Measurements from ENCODE around the gene HEG1.
A peak's percentile ranks its signal among the peaks of the same experiment; 100 is the strongest.

The HEG1 gene

GRCh38 chr3:125069968-125070745 is 14.4 kb upstream of the HEG1 start:
- no peak for DNase-seq (ENCODE audit: low read depth in 4 of 4, low spot score in 1 of 4)

- DNase-seq (ENCODE audit: low read depth in 4 of 4, low spot score in 1 of 4): no peak
Observed at GRCh38 chr3:125069452-125069851, 13.7 kb upstream of the HEG1 start.

GRCh38 chr3:125068265-125068664 is 12.5 kb upstream of the HEG1 start:
- no peak for DNase-seq (ENCODE audit: low read depth in 4 of 4, low spot score in 1 of 4)

- DNase-seq (ENCODE audit: low read depth in 4 of 4, low spot score in 1 of 4): no peak
Observed at GRCh38 chr3:125067225-125067624, 11.4 kb upstream of the HEG1 start.

- no peak for DNase-seq (ENCODE audit: low read depth in 4 of 4, low spot score in 1 of 4)
Observed at GRCh38 chr3:125062904-125063618, 7.3 kb upstream of the HEG1 start.

- DNase-seq (ENCODE audit: low read depth in 4 of 4, low spot score in 1 of 4): no peak
Observed at GRCh38 chr3:125061646-125062045, 5.8 kb upstream of the HEG1 start.

- no peak for DNase-seq (ENCODE audit: low read depth in 4 of 4, low spot score in 1 of 4)
Observed at GRCh38 chr3:125061170-125061569, 5.4 kb upstream of the HEG1 start.

GRCh38 chr3:125059488-125060245 is 3.9 kb upstream of the HEG1 start:
- no peak for DNase-seq (ENCODE audit: low read depth in 4 of 4, low spot score in 1 of 4)

GRCh38 chr3:125058959-125059358 is 3.2 kb upstream of the HEG1 start:
- DNase-seq (ENCODE audit: low read depth in 4 of 4, low spot score in 1 of 4): no peak

- no peak for DNase-seq (ENCODE audit: low read depth in 4 of 4, low spot score in 1 of 4)
Observed at GRCh38 chr3:125058529-125058928, 2.7 kb upstream of the HEG1 start.

GRCh38 chr3:125057186-125057850 is 1.5 kb upstream of the HEG1 start:
- DNase-seq (ENCODE audit: low read depth in 4 of 4, low spot score in 1 of 4): no peak

- peak in 1 of 4 experiments; percentile 8 for DNase-seq (ENCODE audit: low read depth in 4 of 4, low spot score in 1 of 4)
Observed at GRCh38 chr3:125055331-125055912, 375 bp downstream of the HEG1 start.

GRCh38 chr3:125054449-125055329 is 1.1 kb downstream of the HEG1 start:
- no peak for DNase-seq (ENCODE audit: low read depth in 4 of 4, low spot score in 1 of 4)

GRCh38 chr3:125054062-125054448 is 1.7 kb downstream of the HEG1 start:
- no peak for DNase-seq (ENCODE audit: low read depth in 4 of 4, low spot score in 1 of 4)

GRCh38 chr3:125053304-125053699 is 2.5 kb downstream of the HEG1 start:
- no peak for DNase-seq (ENCODE audit: low read depth in 4 of 4, low spot score in 1 of 4)

GRCh38 chr3:125052624-125053303 is 3.0 kb downstream of the HEG1 start:
- DNase-seq (ENCODE audit: low read depth in 4 of 4, low spot score in 1 of 4): no peak

GRCh38 chr3:125051715-125052581 is 3.8 kb downstream of the HEG1 start:
- DNase-seq (ENCODE audit: low read depth in 4 of 4, low spot score in 1 of 4): peak in 3 of 4 experiments; percentile 30 to 57 (median 48)

- no peak for DNase-seq (ENCODE audit: low read depth in 4 of 4, low spot score in 1 of 4)
Observed at GRCh38 chr3:125051205-125051604, 4.6 kb downstream of the HEG1 start.

Data from stimulated activated CD4-positive, alpha-beta T cell treated with anti-CD3 and anti-CD28 coated beads, Interleukin-1b, Interleukin-23, amount 100 ng/mL, for 24 hours (primary cell).